Suprapubic skin (tissue), 4 donors: ENCODE measurements around the gene MS4A4A.

Experiments used
- EP300 ChIP-seq: sonication (generic); formaldehyde crosslinking; IDR thresholded peaks from one replicate; pipeline ENCODE4 v1.6.1; 2017; ENCODE audit warnings: antibody characterized with exemption
- POLR2A ChIP-seq, 2 donors: fragments of 450-650 bp; IDR thresholded peaks; one replicate each; pipeline ENCODE4 v1.6.1; 2017; ENCODE audit warnings: antibody characterized with exemption in 2 of 2, mild to moderate bottlenecking in 2 of 2, moderate library complexity in 2 of 2
- POLR2AphosphoS5 ChIP-seq, 3 donors: sonication (generic); formaldehyde crosslinking; IDR thresholded peaks; one replicate each; pipeline ENCODE4 v1.6.1; 2017; ENCODE audit warnings: antibody characterized with exemption in 3 of 3
- TF ChIP-seq, protein P1 (sequence below), 2 donors: fragments of 200-600 bp in 1 of 2; fragments of 450-650 bp in 1 of 2; sonication (generic) in 1 of 2; IDR thresholded peaks; one replicate each; pipeline ENCODE4 v1.5.1; 2016 to 2019; ENCODE audit warnings: antibody characterized with exemption in 2 of 2, mild to moderate bottlenecking in 1 of 2, moderate library complexity in 1 of 2

DNA sequence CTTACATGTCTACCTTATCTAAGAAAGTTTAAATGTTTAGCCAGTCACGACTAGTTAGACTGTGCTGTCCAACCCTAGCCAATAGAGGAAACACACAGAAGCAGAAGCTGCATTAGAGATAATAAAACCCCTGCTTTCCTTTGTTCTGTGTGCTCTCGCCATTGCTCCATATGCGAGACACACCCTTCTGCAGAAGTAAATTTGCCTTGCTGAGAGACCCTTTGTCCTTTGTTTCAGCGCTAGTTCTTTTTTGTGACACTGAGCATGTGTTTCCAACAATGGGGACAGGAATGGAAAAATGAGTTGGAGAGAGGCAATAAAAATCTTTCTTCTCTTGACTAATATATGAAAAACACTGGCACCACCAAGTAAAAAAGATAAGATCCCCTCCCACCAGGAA lies 19.5 kb upstream of the MS4A4A start:
- TF ChIP-seq, protein P1, sequence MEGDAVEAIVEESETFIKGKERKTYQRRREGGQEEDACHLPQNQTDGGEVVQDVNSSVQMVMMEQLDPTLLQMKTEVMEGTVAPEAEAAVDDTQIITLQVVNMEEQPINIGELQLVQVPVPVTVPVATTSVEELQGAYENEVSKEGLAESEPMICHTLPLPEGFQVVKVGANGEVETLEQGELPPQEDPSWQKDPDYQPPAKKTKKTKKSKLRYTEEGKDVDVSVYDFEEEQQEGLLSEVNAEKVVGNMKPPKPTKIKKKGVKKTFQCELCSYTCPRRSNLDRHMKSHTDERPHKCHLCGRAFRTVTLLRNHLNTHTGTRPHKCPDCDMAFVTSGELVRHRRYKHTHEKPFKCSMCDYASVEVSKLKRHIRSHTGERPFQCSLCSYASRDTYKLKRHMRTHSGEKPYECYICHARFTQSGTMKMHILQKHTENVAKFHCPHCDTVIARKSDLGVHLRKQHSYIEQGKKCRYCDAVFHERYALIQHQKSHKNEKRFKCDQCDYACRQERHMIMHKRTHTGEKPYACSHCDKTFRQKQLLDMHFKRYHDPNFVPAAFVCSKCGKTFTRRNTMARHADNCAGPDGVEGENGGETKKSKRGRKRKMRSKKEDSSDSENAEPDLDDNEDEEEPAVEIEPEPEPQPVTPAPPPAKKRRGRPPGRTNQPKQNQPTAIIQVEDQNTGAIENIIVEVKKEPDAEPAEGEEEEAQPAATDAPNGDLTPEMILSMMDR (IDR thresholded peaks at IDR 0.05): no peak
- TF ChIP-seq POLR2A (IDR thresholded peaks at IDR 0.05): no peak
- TF ChIP-seq POLR2AphosphoS5 (IDR thresholded peaks at IDR 0.05): no peak
- no peak for TF ChIP-seq EP300
